H1 (cell line): ENCODE data around the gene IZUMO2.

Experiments used
- EP300 ChIP-seq, 2 experiments: IDR thresholded peaks; 1 replicate in 1 of 2; 2 replicates in 1 of 2; pipeline ENCODE4 v1.6.1; 2011 to 2012; ENCODE audit warnings: low read depth in 2 of 2, low read length in 2 of 2, mild to moderate bottlenecking in 2 of 2, borderline replicate concordance in 1 of 2, inconsistent platforms in 1 of 2, moderate library complexity in 1 of 2
- TCF12 ChIP-seq: IDR thresholded peaks from 2 replicates; pipeline ENCODE4 v1.6.1; 2011; ENCODE audit warnings: low read depth, mild to moderate bottlenecking, low read length

DNA sequence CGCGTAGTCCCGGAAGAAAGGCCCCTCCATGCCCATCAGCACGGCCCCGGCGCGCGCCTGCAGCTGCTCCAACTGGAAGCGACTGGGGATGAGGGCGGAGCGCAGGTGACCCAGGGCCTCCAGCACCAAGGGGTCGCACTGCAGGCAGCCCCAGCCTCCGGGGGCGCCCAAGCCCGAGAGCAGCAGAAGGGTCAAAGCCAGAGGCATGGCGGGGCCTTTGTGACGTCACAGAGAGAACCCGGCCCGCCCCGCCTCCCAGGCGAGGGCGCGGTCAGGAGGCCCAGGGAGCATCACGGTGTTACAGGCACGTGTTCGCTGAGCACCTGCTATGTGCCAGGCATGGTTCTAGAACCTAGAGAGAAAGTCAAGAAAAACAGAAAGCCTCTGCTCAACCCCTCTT is at the start of gene IZUMO2:
- TF ChIP-seq EP300 (IDR thresholded peaks at IDR 0.05; ENCODE audit: borderline replicate concordance in 1 of 2, low read depth in 2 of 2, low read length in 2 of 2) (no peak), TCF12 (no peak)
